GM21737 (cell line): ENCODE data around the gene SORCS1.

Experiments
- ATAC-seq: cut with Tn5 transposase; IDR thresholded peaks from one replicate; pipeline ENCODE4 v1.9.1; 2021; ENCODE audit warnings: mild to moderate bottlenecking, moderate library complexity; ENCODE audit not compliant: unreplicated experiment

Gene SORCS1

DNA sequence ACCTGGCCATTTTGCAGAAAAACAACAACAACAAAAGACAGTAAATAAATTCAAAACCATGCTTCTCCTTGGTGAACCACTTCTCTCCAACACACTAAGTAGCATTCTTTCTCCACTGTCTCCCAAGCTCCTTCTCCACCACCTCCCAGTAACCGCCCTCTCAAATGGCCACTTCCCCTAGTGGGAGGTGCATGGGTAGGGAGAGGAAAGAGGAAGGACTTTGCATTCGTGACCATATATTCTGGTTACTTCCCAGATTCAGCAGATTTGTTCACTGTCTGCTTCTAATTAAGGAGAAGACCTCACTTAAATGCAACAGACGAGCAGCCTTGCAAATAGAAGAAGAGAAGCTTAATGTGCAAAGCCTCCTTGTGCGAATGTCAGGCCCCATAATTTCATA lies 166.8 kb downstream of the SORCS1 start:
- no peak for ATAC-seq

DNA sequence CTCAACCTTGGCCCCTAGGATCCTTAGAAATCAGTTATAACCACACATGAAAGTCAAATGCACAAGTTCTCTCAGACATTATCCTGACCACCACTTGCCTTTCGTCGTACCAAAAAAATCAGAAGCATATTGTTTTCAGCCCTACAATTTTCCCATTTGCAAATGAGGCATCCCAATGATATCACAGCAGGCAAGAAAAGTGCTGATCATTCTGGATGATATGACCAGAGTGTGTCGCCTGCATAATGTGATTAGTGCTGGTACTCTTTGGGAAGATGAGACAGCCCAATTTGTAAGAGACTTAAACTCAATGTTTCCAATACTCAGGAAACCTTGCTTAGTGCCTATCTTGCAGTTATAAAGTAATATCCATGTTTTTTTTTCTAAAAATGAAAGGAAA lies 168.0 kb downstream of the SORCS1 start:
- ATAC-seq = no peak

DNA sequence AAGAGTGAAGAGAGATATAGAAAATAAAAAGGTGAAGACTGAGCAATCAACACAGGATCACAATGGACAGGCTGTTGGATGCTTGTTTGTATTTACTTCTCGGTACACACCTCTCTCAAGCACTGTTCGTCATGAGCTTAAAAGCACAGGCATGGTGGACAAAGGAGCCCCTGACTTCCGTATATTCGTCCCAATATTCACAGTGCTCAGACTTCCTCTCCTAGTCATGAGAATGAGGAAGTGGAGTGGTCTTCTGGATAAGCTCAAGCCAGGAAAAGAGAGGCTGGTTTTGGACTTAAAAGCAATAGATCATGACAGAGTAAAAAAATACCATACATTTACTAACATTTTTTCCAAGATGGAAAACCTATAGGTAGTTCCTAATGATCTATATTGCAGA lies 172.5 kb downstream of the SORCS1 start:
- ATAC-seq = no peak

DNA sequence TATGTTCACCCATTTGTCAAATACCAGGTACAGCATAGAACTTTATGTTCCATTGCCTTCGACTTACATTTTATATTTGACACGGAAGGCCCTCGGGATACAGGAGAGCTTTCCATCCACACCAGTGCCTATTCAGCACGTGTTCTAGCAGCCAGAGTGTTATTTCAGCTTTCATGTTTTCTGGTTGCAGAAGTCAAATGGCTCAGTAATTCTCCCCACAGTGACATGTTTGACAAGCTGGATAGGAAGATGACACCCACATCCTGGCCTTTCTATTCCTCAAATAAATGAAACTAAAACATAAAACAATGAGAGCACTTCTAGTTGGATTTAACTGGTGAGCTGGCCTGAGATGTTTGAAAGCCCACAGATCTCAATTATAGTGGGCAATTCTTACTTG lies 173.4 kb downstream of the SORCS1 start:
- no peak for ATAC-seq

DNA sequence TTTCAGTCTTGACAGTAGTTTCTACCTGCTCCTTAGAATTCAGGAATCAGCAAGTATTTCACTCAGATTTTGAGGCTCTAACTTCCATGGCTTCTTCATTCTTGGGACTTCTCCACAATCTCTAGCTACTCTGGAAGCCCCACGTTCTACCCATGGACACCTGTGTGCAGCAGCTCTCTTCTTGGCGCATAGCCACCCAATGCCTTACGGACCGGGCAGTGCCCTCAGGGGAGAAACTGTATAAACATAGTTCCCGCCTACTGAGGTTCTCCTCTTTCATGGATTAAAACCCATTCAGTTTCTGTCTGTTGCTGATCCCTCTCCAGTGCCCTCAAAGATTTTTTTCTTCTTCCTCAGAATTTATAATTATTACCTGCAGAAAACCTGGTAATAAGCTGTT lies 177.1 kb downstream of the SORCS1 start:
- ATAC-seq = no peak

DNA sequence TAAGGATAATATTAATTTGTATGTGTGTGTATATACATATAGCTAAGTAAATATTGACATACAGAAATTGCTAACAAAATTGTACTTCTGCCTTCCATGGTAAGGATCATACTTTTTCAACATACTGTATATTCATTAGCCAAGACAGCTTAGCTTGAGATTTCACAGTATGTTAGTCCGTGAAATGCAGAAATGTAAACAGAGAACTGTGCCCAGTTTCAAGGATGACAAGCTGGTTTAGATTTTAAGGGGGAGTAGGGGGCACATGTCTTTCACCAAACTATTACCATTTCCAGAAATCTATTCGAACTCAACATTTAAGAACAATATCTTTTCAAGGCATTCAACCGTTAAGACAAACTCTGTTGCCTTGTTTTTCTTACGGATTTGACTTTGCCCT lies 182.2 kb downstream of the SORCS1 start:
- ATAC-seq = no peak

DNA sequence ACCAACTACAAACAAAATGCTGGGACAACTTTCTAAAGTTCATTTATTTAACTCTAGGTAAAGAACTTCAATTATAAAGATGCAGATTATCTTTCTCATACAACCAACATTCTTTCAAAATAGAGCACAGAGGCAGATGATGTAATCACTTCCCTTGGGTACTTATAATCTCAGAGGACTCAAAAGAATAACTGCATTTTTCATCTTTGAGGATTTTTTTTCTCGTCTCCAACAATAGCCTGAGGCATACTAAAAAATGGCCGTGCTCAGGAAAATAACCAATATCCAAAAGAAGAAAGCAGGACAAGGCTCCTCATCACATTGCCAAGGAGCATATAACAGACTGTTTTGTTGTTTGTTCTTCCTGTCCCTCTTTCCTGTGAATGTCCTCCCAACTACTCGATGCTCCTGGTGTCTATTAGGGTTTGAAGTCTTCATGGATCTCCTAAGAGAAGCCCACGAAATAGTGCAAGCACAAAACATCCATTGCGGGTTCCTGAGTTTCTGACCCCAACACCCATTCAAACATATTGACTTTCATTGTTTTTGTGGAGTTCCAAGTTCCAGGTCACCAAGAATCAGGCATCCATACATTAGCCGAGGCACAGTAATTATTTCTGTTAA lies 182.9 kb downstream of the SORCS1 start:
- ATAC-seq = no peak

DNA sequence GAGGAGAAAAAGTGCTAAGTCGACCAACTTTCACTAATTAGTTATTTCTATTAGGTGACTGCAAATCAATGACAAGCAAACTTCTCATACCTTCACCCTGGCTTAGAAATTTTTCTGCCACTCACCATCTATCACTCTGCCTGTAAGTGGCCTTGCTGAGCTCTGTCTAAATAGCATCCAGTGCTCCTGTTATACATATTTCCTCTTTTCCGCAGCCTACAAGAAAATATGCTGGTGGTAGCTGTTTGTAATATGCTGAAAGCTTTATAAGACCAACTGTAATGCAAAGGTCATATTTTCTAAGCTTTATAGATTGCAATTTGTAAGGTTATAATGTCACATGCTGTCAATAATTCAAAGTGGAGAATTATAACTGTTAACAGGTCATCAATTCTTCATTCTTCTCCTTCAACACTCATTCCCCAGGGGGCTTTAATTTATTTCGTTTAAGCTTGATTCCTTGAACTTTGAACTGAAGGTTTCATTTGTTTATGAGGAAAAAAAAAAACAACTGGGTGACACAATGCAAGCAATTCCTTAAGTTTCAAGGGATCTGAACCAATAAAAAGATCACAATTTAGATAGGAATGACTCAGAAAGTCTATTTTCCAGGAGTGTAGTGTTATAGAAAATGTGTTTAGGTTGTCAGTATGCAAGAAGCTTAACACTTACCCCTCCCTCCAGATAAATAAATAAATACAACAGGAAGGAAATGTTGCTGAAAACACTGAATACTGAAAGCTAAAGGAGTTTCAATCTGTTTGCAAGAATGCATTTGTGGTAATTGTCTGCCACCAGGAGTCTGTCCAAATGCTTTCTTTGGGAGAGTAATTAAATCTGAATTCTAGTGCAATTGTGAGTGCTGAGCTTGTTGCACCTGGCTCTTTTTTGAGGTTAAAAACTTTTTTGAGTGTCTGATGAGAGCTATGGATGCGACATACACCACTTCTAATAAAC lies 183.7 kb downstream of the SORCS1 start:
- peak; percentile 95 for ATAC-seq

DNA sequence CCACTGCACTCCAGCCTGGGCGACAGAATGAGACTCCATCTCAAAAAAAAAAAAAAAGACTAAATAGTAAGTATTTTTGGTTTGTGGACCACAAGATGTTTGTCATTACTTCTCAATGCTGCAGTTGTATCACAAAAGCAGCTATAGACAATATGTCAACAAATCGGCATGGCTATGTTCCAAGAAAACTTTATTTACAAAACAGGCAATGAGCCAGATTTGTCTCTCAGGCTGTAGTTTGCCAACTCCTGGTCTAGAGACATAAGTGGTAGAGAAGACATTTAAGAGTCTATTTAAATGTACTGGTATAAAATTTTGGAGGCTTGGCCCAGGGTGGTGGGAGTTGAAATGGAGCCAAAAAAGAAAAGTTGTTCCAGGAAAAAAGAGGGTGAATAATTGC lies 185.8 kb downstream of the SORCS1 start:
- ATAC-seq = no peak

DNA sequence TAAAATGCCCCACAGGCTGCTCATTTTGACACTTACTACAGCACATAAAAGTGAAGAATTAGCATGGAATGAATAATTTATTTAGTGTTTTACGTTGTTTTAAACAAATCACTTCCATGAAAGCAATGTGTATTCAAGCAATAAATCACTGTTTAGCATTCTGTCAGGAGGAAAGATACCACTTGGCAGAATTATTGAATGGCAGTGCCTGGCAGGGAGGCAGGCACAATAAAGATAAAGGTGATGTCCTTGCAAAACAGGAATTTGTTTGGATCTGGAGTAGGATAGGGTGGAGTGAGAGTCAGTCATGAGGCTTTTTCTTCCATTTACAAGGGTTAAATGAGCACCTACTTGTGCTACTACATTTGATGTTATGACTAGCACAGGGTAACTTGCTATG lies 190.8 kb downstream of the SORCS1 start:
- no peak for ATAC-seq

DNA sequence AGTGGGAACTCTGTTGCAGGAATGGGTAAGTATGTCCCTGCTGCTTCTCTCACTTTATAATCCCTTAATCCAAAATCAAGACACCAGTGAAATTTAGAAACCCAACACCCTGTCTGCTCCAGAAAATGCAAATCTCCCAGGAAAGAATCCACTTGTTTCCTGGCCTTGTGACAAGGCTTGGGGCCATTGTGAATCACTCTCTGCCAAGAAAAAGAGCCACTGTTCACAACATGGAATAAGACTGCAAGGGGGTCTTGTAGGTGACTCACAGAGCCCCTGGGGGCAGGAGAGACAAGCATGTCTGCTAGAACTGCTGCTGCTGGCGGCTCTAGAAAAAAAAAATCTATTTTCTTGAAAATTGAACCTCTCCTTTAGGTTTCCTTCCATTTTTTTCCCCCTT lies 191.2 kb downstream of the SORCS1 start:
- no peak for ATAC-seq

DNA sequence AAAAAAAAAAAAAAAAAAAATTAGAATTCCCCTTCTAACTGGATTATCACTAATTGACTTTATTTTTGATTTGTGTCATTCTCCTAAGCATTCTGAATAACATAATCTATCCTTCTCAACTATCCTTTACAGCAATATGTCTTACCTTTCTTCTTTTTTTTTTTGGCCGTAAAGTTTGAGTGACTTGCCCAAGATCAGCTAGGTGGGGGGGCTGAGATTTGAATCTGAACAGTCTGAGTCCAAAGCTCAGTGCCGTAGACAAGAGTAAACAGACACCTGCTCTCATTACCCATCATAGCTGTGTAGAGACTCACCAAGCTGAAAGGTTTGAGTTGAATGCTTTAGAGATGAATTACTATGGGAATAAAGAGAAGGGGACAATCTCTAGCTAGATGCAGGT lies 192.1 kb downstream of the SORCS1 start:
- ATAC-seq = no peak

DNA sequence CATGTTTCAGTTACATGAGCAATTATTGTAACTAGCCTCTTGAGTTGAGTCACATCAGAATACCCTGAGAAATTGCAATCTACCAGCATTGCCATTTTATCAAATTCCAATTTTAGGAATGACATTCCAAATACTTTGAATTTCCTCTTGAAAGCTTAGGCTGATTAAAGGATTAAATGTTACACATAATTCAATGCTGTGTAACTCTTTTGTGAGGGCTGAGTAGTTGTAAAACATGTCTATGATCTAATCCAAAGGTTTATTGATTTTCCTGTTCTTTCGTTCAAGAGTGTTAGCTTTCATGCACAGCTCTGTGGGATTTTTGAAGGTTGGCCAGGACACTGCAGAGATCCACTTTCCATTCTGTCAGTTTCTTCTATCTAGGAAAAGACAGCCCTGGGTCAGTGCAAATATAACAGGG lies 193.1 kb downstream of the SORCS1 start:
- ATAC-seq = no peak

DNA sequence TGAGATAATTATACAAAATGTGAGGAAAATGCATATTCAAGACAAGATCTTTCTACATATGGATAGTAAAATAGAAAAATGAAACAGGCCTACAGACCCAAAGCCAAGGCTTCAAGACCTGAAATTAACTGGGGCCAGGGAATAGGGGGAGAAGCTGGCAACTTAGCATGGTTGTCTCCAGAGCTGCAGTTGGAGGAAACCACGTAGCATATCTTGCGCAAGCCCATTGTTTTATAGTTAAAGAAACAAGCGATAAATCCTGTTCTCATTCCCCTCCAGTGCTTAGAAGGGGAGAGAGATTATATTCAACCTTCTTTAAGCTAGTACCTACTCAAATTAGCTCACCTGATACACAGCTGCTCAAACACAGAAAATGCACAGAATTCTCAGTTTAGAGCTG lies 197.1 kb downstream of the SORCS1 start:
- ATAC-seq = no peak

DNA sequence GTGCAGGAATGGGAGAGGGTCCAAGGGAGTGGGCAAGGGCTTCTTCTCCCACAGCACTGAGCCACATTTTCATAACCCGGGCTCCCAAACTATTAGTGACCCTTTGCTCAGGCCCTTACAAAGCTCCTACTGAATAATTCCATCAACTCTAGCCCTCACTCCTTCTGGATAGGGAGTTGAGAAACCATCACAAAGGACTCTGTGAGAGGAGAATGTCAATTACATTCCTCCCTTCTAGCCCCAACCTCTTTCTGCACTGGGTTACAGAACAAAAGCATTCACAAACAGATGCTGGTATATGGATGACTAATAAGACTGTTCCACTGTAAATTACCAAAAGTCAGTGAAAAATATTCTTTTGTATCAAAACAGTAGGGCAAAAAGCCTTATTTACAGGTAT lies 203.7 kb downstream of the SORCS1 start:
- no peak for ATAC-seq

DNA sequence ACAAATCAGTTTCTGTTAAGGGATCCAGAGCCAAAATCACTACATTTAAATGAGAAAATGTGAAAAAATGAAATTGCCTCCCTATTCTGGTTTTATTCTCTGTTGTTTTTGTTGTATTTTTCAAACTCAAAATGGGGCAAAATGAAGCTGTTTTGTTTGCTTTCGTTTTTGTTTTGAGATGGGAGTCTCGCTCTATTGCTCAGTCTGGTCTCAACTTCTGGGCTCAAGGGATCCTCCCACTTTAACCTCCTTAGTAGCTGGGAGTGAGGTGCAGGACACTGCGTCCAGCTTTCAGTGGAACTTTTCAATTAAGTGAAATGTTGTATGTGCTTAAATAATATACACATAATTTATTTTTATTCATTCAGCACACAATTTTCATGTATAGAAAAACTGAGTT lies 205.0 kb downstream of the SORCS1 start:
- peak; percentile 39 for ATAC-seq

DNA sequence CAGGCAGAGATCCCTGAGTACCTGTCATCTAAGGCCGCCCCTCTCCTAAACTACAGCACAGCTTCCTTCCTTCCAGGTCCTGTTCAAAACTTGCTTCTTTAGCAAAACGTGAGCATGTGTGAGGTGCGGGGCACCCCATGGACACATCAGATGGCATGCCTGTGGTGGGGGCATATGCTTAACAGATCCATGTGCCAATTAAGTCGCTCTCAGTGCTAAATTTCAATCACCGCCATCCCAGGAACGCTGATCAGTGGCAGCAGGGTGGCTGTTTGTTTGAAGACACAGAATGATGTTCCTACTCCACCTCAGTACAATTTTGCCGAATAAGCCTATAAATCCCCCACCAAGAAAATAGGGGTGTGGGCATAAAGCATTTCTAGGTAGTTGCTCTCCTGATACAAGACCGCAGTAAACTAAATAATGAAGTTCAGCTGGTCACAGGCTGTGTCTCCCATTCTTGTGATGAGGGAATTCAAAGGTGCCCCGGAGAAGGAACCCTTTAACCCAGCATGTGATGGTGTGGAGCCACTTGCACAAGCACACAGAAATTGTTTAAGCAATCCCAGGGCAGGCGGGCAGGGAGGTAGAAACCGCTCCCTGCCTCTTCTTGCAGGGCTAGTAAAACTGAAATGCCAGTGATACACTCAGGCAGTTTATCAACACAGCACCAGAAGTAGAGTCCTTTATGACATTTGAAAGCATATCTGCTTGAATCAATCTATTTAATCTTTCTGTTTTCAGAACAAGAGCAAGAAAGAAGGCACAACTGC lies 205.7 kb downstream of the SORCS1 start:
- ATAC-seq = no peak

DNA sequence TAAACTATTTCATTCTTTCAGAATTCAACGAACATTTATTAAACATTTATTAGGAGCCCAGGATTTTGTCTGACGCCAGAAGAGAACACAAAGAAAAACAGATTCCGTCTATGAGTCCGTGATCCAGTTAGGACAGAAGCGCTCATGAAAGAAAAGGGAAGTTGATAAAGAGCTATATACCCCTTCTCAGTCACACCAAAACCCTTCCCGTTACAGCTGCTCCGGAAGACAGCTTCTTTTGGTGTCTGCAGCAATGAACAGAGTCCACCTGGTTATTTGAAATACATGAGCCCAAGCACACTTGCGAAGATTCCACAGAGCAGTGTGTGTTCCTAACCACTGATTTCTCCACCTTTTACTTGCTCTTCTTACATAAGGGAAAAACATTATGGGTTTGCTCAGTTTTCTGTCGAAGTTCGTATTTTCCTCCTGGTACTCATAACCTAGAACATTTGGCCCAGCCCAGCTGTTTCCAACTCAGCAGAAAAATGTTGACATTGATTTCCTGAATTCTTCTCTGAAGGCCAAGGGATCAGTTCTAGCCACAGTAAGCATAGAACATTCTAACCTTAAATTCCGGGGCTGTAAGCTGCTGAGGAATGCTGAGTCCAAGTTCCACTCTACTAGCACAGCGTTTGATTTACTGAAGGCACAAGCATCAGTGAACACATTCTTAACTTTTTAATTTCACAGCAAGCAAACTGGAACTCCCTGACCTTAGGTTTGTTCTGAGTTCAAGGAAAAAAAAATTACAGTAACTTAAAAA lies 206.5 kb downstream of the SORCS1 start:
- peak; percentile 63 for ATAC-seq

DNA sequence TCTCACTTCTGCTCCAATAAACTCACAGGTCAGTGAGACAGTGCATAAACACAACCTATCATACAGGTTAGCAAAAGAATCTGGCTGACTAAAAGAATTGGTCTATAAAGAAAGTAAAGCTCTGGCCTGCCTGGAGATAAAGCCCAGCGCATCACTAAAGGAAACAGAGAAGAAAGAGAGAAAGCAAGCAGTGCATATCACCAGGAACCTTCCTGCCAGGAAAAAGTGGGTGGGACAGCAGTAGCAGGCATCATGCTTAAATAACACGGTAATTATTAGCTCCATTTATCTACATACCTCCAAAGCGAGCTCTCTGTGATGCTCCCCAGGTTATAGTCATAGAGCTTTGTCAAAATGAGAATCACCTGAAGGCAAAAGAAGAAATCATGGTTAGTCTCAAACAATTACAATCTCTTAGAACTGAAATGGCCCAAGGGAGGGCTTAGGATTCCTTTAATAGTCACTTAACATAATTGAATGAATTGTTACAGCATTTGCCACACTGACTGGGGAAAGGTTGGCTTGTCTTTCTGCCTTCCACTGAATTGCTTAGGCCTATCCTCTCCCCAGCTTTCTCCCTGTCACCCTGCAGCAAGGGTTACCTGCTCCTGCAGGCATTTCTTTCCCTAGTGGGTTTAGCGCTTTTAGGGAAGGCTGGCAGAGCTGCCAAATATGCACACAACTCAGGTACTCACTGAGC lies 208.1 kb downstream of the SORCS1 start:
- no peak for ATAC-seq

DNA sequence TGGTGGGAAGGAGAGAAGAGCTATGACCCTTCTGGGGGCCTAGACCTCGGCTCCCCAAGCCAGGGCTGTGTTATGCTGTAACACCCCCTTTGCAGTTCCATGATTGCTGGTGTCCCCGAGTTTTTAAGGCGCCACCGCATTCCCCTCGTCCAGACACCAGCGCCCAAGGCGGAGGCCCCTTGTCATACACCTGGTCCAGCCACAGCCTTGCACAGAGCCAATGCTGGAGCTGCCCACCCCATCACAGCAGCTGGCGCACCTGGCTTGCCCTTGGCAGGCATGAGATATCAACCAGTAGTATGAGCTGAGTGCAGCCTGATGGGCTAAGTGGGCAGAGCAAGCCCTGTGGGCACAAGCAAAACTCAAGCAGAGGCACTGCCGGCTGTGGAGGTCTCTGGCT lies 209.4 kb downstream of the SORCS1 start:
- no peak for ATAC-seq
